ENCODE data around the gene MESP2.

GRCh38 chr15:89822951-89823711 is 47.0 kb downstream of the MESP2 start:
- TF ChIP-seq CTCF (conservative IDR thresholded peaks at IDR 0.05; ENCODE audit: low read length) (no peak), EZH2phosphoT487 (IDR thresholded peaks at IDR 0.05; ENCODE audit: borderline replicate concordance) (no peak)
